ENCODE data around the gene KCNK2. TPM values are rescaled to one million over a fixed set of nuclear protein-coding genes. Genes with fewer than 3 reads are reported as not detected.
A peak's percentile ranks its signal among the peaks of the same experiment; 100 is the strongest.

Gene KCNK2
- total and polyA plus RNA-seq, 2 experiments from 2014 or later = 69.2 to 133 TPM

DNA sequence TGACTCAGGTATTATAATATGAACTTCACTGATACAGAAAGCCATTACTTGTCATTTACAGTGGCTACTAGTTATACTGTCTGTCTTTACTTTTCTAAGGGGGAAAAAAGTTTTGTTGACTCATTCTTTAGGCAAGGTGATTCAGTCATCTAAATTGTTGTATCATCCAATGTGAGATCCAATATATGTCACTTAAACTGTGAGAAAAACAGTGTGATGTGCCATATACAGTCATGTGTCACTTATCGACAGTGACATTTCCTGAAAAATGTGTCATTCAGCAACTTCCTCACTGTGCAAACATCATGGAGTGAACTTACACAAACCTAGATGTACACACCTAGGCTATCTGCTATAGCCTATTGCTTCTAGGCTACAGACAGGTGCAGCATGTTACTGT is 57.6 kb downstream of the KCNK2 start:
- DNase-seq = peak; percentile 24
- 84 to 94% methylated on average over 1 of the region's 1 CpG for WGBS, 2 experiments (ENCODE audit: low coverage in 1 of 2, low lambda C conversion rate in 2 of 2, missing lambda C conversion rate in 2 of 2)
- in situ Hi-C loops (cut with MboI) = no loop called here
- H3K9ac ChIP-seq = no peak overlapping the region
- 0 out of 2 replicates have a peak, but pooled peaks cover 4% of the 10 kb centered on the region for H3K4me1 ChIP-seq (ENCODE audit: insufficient read depth)
- H3K79me2 ChIP-seq (ENCODE audit: insufficient read depth) = peaks cover 98% of the 10 kb centered on the region
- H2AFZ ChIP-seq = no peak overlapping the region
- no peak overlapping the region for H3K4me3 ChIP-seq
- no peaks in the 10 kb centered on the region for H3K9me3 ChIP-seq (ENCODE audit: low read depth)
- no peaks in the 10 kb centered on the region for H3K27me3 ChIP-seq (replicated peaks; ENCODE audit: insufficient read depth)
- no peaks in the 10 kb centered on the region for H3K9me2 ChIP-seq (ENCODE audit: insufficient read depth)
- H3K27ac ChIP-seq = no peak overlapping the region
- H3K36me3 ChIP-seq (ENCODE audit: low read depth) = peaks cover 13% of the 10 kb centered on the region
- no peak overlapping the region for H3K4me2 ChIP-seq (ENCODE audit: unreplicated experiment)
- TF ChIP-seq EZH2phosphoT487 (IDR thresholded peaks at IDR 0.05; ENCODE audit: insufficient read depth, low read depth) = no peak
- no peak for TF ChIP-seq EZH2 (IDR thresholded peaks at IDR 0.05; ENCODE audit: insufficient read depth, poor library complexity, severe bottlenecking)
- H3F3A ChIP-seq (ENCODE audit: insufficient read depth) = 0 out of 2 replicates have a peak, but pooled peaks cover 5% of the 10 kb centered on the region
- H4K20me1 ChIP-seq (ENCODE audit: insufficient read depth) = no peaks in the 10 kb centered on the region; the same call in 1 of the 2 replicates

DNA sequence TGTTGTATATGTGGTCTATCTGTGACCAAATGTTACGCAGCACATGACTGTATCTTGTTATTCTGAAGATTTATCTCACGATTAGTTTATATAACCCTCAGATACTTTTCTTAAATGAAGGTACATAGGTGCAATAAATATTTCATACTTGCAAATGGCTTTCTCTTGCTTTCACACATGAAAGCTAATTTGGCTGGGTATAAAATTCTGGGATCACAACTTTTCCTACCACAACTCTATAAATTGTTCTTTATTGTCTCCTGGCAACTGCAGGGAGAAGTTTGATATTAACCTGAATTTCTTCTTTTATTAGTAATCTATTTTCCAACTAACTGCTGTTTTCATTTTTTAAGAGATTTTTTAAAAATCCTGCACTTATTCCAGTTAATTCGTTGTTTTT is 58.9 kb downstream of the KCNK2 start:
- H3K4me3 ChIP-seq = no peak overlapping the region
- no peak overlapping the region for H3K4me2 ChIP-seq (ENCODE audit: unreplicated experiment)
- H3K79me2 ChIP-seq (ENCODE audit: insufficient read depth) = peaks cover 100% of the 10 kb centered on the region
- DNase-seq = no peak
- peaks cover 13% of the 10 kb centered on the region for H3K36me3 ChIP-seq (ENCODE audit: low read depth)
- in situ Hi-C loops (cut with MboI) = no loop called here
- peaks cover 11% of the 10 kb centered on the region; the same call in 1 of the 2 replicates for H3K4me1 ChIP-seq (ENCODE audit: insufficient read depth)
- peaks cover 11% of the 10 kb centered on the region; the same call in 1 of the 2 replicates for H3F3A ChIP-seq (ENCODE audit: insufficient read depth)
- H2AFZ ChIP-seq = no peak overlapping the region
- TF ChIP-seq EZH2 (IDR thresholded peaks at IDR 0.05; ENCODE audit: insufficient read depth, poor library complexity, severe bottlenecking) = no peak
- no peak for TF ChIP-seq EZH2phosphoT487 (IDR thresholded peaks at IDR 0.05; ENCODE audit: insufficient read depth, low read depth)
- no peak overlapping the region for H3K27ac ChIP-seq
- H3K9me3 ChIP-seq (ENCODE audit: low read depth) = no peaks in the 10 kb centered on the region
- WGBS, 2 experiments (ENCODE audit: low coverage in 1 of 2, low lambda C conversion rate in 2 of 2, missing lambda C conversion rate in 2 of 2) = 95 to 100% methylated on average over 3 of the region's 3 CpGs
- no peaks in the 10 kb centered on the region; the same call in 1 of the 2 replicates for H4K20me1 ChIP-seq (ENCODE audit: insufficient read depth)
- H3K9me2 ChIP-seq (ENCODE audit: insufficient read depth) = no peaks in the 10 kb centered on the region
- H3K27me3 ChIP-seq (replicated peaks; ENCODE audit: insufficient read depth) = no peaks in the 10 kb centered on the region
- no peak overlapping the region for H3K9ac ChIP-seq

DNA sequence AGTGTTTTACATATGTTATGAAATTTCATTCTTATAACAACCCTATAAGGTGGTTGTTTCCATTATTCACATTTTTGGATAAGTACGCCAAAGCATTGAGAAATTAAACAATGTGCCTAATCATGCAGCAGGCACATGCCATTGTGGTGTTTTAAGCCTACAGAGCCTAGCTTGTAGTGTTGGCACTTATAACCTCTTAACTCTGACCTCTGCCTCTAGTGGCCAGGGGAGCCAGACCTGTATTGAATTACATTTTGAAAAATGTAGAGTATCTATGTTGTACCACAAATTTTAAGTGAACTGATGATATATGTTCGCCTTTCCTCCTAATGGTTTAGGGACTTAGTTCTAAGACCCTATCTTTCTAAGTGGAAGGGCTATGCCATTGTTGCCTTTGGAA is 61.0 kb downstream of the KCNK2 start:
- no peak for DNase-seq
- H3K4me2 ChIP-seq (ENCODE audit: unreplicated experiment) = no peak overlapping the region
- H3K4me3 ChIP-seq = no peak overlapping the region
- H3K79me2 ChIP-seq (ENCODE audit: insufficient read depth) = peaks cover 100% of the 10 kb centered on the region
- in situ Hi-C loops (cut with MboI) = no loop called here
- 81 to 86% methylated on average over 2 of the region's 2 CpGs for WGBS, 2 experiments (ENCODE audit: low coverage in 1 of 2, low lambda C conversion rate in 2 of 2, missing lambda C conversion rate in 2 of 2)
- no peaks in the 10 kb centered on the region for H3K27me3 ChIP-seq (replicated peaks; ENCODE audit: insufficient read depth)
- H2AFZ ChIP-seq = no peak overlapping the region
- H3K9me3 ChIP-seq (ENCODE audit: low read depth) = no peaks in the 10 kb centered on the region
- no peak for TF ChIP-seq EZH2phosphoT487 (IDR thresholded peaks at IDR 0.05; ENCODE audit: insufficient read depth, low read depth)
- TF ChIP-seq EZH2 (IDR thresholded peaks at IDR 0.05; ENCODE audit: insufficient read depth, poor library complexity, severe bottlenecking) = no peak
- H4K20me1 ChIP-seq (ENCODE audit: insufficient read depth) = no peaks in the 10 kb centered on the region
- no peak overlapping the region for H3K9ac ChIP-seq
- no peak overlapping the region for H3K27ac ChIP-seq
- H3K4me1 ChIP-seq (ENCODE audit: insufficient read depth) = peaks cover 11% of the 10 kb centered on the region; the same call in 1 of the 2 replicates
- H3F3A ChIP-seq (ENCODE audit: insufficient read depth) = peaks cover 6% of the 10 kb centered on the region; the same call in 1 of the 2 replicates
- H3K9me2 ChIP-seq (ENCODE audit: insufficient read depth) = no peaks in the 10 kb centered on the region
- H3K36me3 ChIP-seq (ENCODE audit: low read depth) = peaks cover 13% of the 10 kb centered on the region

DNA sequence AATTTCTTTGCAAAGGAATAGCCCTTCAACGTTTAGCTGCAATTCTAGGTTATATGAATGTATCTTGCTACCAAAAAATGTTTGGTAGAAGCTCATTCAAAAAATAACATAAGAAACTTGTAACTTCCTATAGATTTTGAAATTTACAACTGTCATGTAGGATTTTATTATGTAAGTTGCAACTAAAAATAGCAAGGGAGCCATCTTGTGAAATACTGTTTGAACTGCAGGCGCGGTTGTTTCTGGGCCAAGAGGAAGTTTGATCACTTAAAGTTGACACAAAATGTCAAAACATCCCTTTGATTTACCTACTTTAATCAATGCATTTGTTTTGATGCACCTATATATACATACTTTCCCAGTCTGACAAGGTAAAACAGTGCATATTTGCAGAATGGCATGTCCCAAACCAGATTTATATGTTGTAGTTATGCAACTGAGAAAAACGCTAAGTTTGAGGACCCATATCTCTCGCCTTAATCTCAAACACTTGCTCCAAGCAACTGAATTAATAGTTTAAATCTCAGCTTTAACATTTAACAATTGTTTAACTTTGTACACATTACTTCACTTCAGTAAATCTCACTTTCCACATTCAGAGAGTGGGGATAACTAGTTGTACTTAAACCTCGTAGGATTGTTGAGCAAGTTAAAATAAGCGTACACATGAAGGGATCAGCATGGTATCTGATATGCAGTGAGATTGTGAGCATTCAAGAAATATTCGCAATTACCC is 63.9 kb downstream of the KCNK2 start:
- WGBS, 2 experiments (ENCODE audit: low coverage in 1 of 2, low lambda C conversion rate in 2 of 2, missing lambda C conversion rate in 2 of 2) = 57 to 58% methylated on average over 8 of the region's 8 CpGs
- in situ Hi-C loops (cut with MboI) = no loop called here
- TF ChIP-seq EZH2 (IDR thresholded peaks at IDR 0.05; ENCODE audit: insufficient read depth, poor library complexity, severe bottlenecking) = no peak
- no peak for TF ChIP-seq EZH2phosphoT487 (IDR thresholded peaks at IDR 0.05; ENCODE audit: insufficient read depth, low read depth)

More for the DNA sequence above, 63.9 kb downstream of the KCNK2 start:
- DNase-seq = peak; percentile 57
- Histone ChIP-seq H3K27me3 (replicated peaks; ENCODE audit: insufficient read depth) (no peaks in the 10 kb centered on the region), H3K27ac (no peak overlapping the region), H3K9ac (no peak overlapping the region), H4K20me1 (ENCODE audit: insufficient read depth) (no peaks in the 10 kb centered on the region), H3K79me2 (ENCODE audit: insufficient read depth) (peaks cover 100% of the 10 kb centered on the region), H3K4me3 (no peak overlapping the region), H3K36me3 (ENCODE audit: low read depth) (peaks cover 10% of the 10 kb centered on the region), H2AFZ (no peak overlapping the region), H3K4me2 (ENCODE audit: unreplicated experiment) (no peak overlapping the region), H3K9me3 (ENCODE audit: low read depth) (no peaks in the 10 kb centered on the region), H3F3A (ENCODE audit: insufficient read depth) (peaks cover 12% of the 10 kb centered on the region), H3K4me1 (ENCODE audit: insufficient read depth) (peaks cover 7% of the 10 kb centered on the region; the same call in 1 of the 2 replicates), H3K9me2 (ENCODE audit: insufficient read depth) (no peaks in the 10 kb centered on the region)

Data from GM23248 (cell line).